DOHH2 (cell line): Measurements from ENCODE around the gene CCDC106.
A peak's percentile ranks its signal among the peaks of the same experiment; 100 is the strongest.

Experiments
- H3F3A ChIP-seq: fragments of 200-600 bp; sonication (generic), shearing (Covaris generic); 2 replicates; pipeline ENCODE4 v1.6.0; 2016; ENCODE audit warnings: antibody characterized with exemption, mild to moderate bottlenecking; ENCODE audit not compliant: control insufficient read depth, insufficient read depth
- H3K27ac ChIP-seq: fragments of 200-600 bp; sonication (generic); 2 replicates; pipeline ENCODE4 v1.5.1; 2014; ENCODE audit warnings: low read depth, mild to moderate bottlenecking, low read length, moderate library complexity
- H3K27me3 ChIP-seq: fragments of 200-600 bp; sonication (generic); 2 replicates; pipeline ENCODE4 v1.6.1; 2014; ENCODE audit warnings: mild to moderate bottlenecking, low read length, mixed read lengths; ENCODE audit not compliant: control insufficient read depth
- H3K36me3 ChIP-seq: fragments of 200-600 bp; sonication (generic); 2 replicates; pipeline ENCODE4 v1.6.1; 2014; ENCODE audit warnings: mild to moderate bottlenecking, low read length, moderate library complexity, mixed read lengths; ENCODE audit not compliant: control insufficient read depth
- H3K4me1 ChIP-seq: fragments of 200-600 bp; sonication (generic); 2 replicates; pipeline ENCODE4 v1.6.1; 2014; ENCODE audit warnings: mild to moderate bottlenecking, low read length, mixed read lengths; ENCODE audit not compliant: control insufficient read depth
- H3K4me2 ChIP-seq: fragments of 200-600 bp; sonication (generic); 2 replicates; pipeline ENCODE4 v1.6.0; 2014; ENCODE audit warnings: mild to moderate bottlenecking, low read length, moderate library complexity
- H3K4me3 ChIP-seq: fragments of 200-600 bp; sonication (generic); 2 replicates; pipeline ENCODE4 v1.5.1; 2014; ENCODE audit warnings: mild to moderate bottlenecking, low read length, mixed read lengths
- H3K79me2 ChIP-seq: fragments of 200-600 bp; sonication (generic); 2 replicates; pipeline ENCODE4 v1.6.1; 2014; ENCODE audit warnings: mild to moderate bottlenecking, low read length, mixed read lengths; ENCODE audit not compliant: control insufficient read depth
- H3K9me2 ChIP-seq: fragments of 200-600 bp; sonication (generic); replicated peaks from 2 replicates; pipeline ENCODE4 v1.6.1; 2014; ENCODE audit warnings: mild to moderate bottlenecking, low read length, mixed read lengths; ENCODE audit not compliant: control insufficient read depth
- H3K9me3 ChIP-seq: fragments of 200-600 bp; sonication (generic); 2 replicates; pipeline ENCODE4 v1.6.1; 2014; ENCODE audit warnings: antibody characterized with exemption, low read length, mixed read lengths; ENCODE audit not compliant: control insufficient read depth, insufficient read depth
- H4K20me1 ChIP-seq: fragments of 200-600 bp; sonication (generic); 2 replicates; pipeline ENCODE4 v1.6.0; 2014; ENCODE audit warnings: low read depth, mild to moderate bottlenecking, antibody characterized with exemption, low read length, moderate library complexity; ENCODE audit not compliant: control insufficient read depth, insufficient read depth
- CTCF ChIP-seq: fragments of 200-600 bp; sonication (generic); IDR thresholded peaks from one replicate; pipeline ENCODE4 v1.5.1; 2014; ENCODE audit warnings: antibody characterized with exemption, mild to moderate bottlenecking, low read depth, low read length; ENCODE audit not compliant: poor library complexity, severe bottlenecking
- EZH2phosphoT487 ChIP-seq: fragments of 200-600 bp; sonication (generic); IDR thresholded peaks from 2 replicates; pipeline ENCODE4 v1.6.1; 2017; ENCODE audit warnings: borderline replicate concordance, mild to moderate bottlenecking, antibody characterized with exemption, low read length, moderate library complexity, mixed read lengths

Gene CCDC106

DNA sequence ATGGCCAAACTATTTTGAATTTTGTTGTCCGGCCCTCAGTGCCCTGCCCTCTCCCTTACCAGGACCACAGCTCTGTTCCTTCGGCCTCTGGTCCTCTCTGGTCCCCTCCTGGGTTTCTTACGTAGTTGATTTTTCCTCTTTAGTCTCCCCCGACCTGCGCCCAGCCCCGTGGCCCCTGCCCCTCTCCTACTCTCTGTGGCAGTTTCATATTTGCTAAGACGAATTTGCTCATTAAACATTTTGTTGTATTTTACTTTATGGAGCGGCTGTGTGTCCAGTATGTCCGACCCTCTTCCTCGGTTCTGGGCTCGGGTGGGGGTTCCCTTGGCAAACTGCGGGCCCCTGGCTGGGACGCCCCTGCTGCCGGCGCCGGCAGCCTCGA lies 26.4 kb downstream of the CCDC106 start:
- peaks cover 16% of the 10 kb centered on the region for H4K20me1 ChIP-seq
- no peaks in the 10 kb centered on the region for H3K9me2 ChIP-seq
- peak overlapping the region; percentile 90 for H3K4me3 ChIP-seq
- peaks cover 66% of the 10 kb centered on the region for H3K4me1 ChIP-seq
- peaks cover 46% of the 10 kb centered on the region for H3F3A ChIP-seq
- H3K27me3 ChIP-seq = no peaks in the 10 kb centered on the region
- H3K79me2 ChIP-seq = peaks cover 93% of the 10 kb centered on the region
- peaks cover 84% of the 10 kb centered on the region for H3K36me3 ChIP-seq
- peak overlapping the region; percentile 92 for H3K4me2 ChIP-seq
- no peak for TF ChIP-seq EZH2phosphoT487
- TF ChIP-seq CTCF = no peak
- H3K27ac ChIP-seq = peak overlapping the region; percentile 47
- H3K9me3 ChIP-seq = no peaks in the 10 kb centered on the region

DNA sequence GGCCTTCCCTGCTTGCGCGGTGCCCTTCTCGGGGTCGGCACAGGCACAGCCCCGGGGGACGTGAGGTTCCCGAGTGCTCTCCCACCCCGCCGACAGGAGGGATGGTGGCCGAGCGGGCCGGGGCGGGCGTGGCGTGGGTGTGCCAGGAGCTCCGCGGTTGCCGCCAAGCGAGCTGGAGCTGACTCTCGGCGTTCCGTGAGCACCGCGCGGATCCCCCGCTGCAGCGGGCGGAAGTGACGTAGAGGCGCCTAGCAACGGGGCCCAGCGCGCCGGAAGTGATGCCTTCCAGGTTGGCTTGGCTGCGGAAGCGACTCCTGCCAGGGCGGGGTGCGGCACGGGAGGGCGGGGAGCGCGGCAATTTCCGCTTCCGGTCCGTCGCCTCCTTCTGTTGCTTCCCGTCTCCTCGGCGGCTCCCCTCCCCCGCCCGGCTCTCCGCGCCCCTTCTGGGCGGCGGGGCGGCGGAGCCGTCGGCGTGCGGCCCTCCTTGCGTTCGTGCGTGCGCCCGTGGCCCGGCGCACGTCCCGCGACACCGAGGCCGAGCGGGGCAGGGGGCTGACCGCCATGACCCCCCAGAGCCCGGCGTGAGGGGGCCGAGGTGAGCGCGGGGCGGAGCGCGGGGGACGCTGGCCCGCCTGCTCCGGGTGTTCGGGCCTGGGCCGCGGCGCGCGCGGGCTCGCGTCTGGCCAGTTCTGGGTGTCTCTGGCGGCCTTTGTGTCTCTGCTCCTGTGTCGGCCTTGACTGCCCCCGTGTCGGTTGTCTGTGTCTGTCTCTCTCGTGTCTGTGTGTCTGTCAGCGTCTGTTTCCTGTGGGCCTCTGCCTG lies 27.0 kb downstream of the CCDC106 start, which contains the start of gene EPN1:
EPN1 (plus strand) TSS at position 386 of the 820 bp plus-strand sequence. CDS start 3,402 bp downstream, outside the sequence.
- Histone ChIP-seq H3K27me3 (no peaks in the 10 kb centered on the region), H3K4me1 (peaks cover 71% of the 10 kb centered on the region), H3K9me2 (no peaks in the 10 kb centered on the region), H3K27ac (peak within 1 kb of the TSS; percentile 90), H4K20me1 (peaks cover 16% of the 10 kb centered on the region; the same call in 1 of the 2 replicates), H3K79me2 (peaks cover 93% of the 10 kb centered on the region), H3K4me2 (peak within 1 kb of the TSS; percentile 92), H3F3A (peaks cover 46% of the 10 kb centered on the region), H3K36me3 (peaks cover 84% of the 10 kb centered on the region), H3K4me3 (peak within 1 kb of the TSS; percentile 90), H3K9me3 (no peaks in the 10 kb centered on the region)
- no peak for TF ChIP-seq CTCF
- no peak for TF ChIP-seq EZH2phosphoT487

- Histone ChIP-seq H3K27ac (peak overlapping the region; percentile 90), H3K4me3 (peak overlapping the region; percentile 90), H3K4me1 (peaks cover 63% of the 10 kb centered on the region), H4K20me1 (peaks cover 16% of the 10 kb centered on the region; the same call in 1 of the 2 replicates), H3K9me3 (no peaks in the 10 kb centered on the region), H3K79me2 (peaks cover 93% of the 10 kb centered on the region), H3F3A (peaks cover 45% of the 10 kb centered on the region), H3K27me3 (no peaks in the 10 kb centered on the region), H3K36me3 (peaks cover 84% of the 10 kb centered on the region), H3K4me2 (peak overlapping the region; percentile 92), H3K9me2 (no peaks in the 10 kb centered on the region)
- no peak for TF ChIP-seq CTCF
- no peak for TF ChIP-seq EZH2phosphoT487
Measured at GRCh38 chr19:55675661-55676354, 27.8 kb downstream of the CCDC106 start.
